Natural killer cell treated with Interleukin-12 subunit alpha and Interleukin-12 subunit beta and Interleukin-15 and Interleukin-18, amount 100 ng/mL, for 72 hours (primary cell): ENCODE measurements around the gene CGN. TPM values are rescaled to one million over a fixed set of nuclear protein-coding genes. Genes with fewer than 3 reads are reported as not detected.

Experiments used
- total RNA-seq, 2 donors: library from RNA; stranded (reverse); gene quantifications; one replicate each; pipeline ENCODE4 v1.2.3, GENCODE V29; 2022

The CGN gene
- total RNA-seq, 2 donors from 2014 or later, result 0.31 to 1.8 TPM

Other genes starting within 250 kb of the CGN start
- gene ZNF687, start 229.1 kb upstream of the CGN start, total RNA-seq, result 10 to 100 TPM; 29.1 to 31.2 TPM
- gene PI4KB, start 184.0 kb upstream of the CGN start, total RNA-seq, result 10 to 100 TPM; 69.9 to 82.3 TPM
- 10 to 100 TPM; 40.3 to 95.4 TPM for gene RFX5, start 164.1 kb upstream of the CGN start, total RNA-seq
- not detected for gene SELENBP1, start 138.7 kb upstream of the CGN start, total RNA-seq
- gene PSMB4, start 111.8 kb upstream of the CGN start, total RNA-seq, result 100 to 1,000 TPM; 375 to 427 TPM
- 100 to 1,000 TPM in 1 of 2 donors, 10 to 100 TPM in 1; 74.9 to 127 TPM for gene POGZ, start 51.9 kb upstream of the CGN start, total RNA-seq
- gene TUFT1, start 28.9 kb downstream of the CGN start, total RNA-seq, result 1 to 10 TPM; 2.0 to 2.3 TPM
- 10 to 100 TPM; 28.3 to 34.2 TPM for gene SNX27, start 100.7 kb downstream of the CGN start, total RNA-seq
- not detected for gene CELF3, start 205.4 kb downstream of the CGN start, total RNA-seq
- gene RIIAD1, start 210.1 kb downstream of the CGN start, total RNA-seq, result not detected